Bronchial epithelial cell (primary cell): ENCODE measurements around the gene SLC4A5. TPM values are rescaled to one million over a fixed set of nuclear protein-coding genes. Genes with fewer than 3 reads are reported as not detected.

Source experiments
- DNase-seq: peaks from one replicate; pipeline ENCODE4 v3.0.0-alpha.2; 2010; ENCODE audit warnings: low read depth
- FAIRE-seq: peaks from 2 replicates; lab custom pipeline; 2011; peaks lifted over from hg19 to GRCh38; lab: Jason Lieb, UNC
- H3K27me3 ChIP-seq: 2 replicates; pipeline ENCODE4 v1.5.1; 2011; ENCODE audit warnings: low read length; ENCODE audit not compliant: control insufficient read depth, insufficient read depth
- H3K36me3 ChIP-seq: 2 replicates; pipeline ENCODE4 v1.5.1; 2011; ENCODE audit warnings: low read length; ENCODE audit not compliant: control insufficient read depth, insufficient read depth
- H3K4me3 ChIP-seq: 2 replicates; pipeline ENCODE4 v1.5.1; 2011; ENCODE audit warnings: mild to moderate bottlenecking, low read depth, low read length, control low read depth
- total RNA-seq: library from RNA; depleted of rRNA; stranded (reverse); fragments of >200 nt; gene quantifications from 2 replicates; pipeline ENCODE4 v1.2.1, GENCODE V29; 2014
- TF ChIP-seq, protein P1 (sequence below): IDR thresholded peaks from 2 replicates; pipeline ENCODE4 v1.5.1; 2011; ENCODE audit warnings: mild to moderate bottlenecking, moderate library complexity, low read length, control low read depth, inconsistent platforms; ENCODE audit not compliant: insufficient read depth, severe bottlenecking

The SLC4A5 gene
- total RNA-seq, 1 donor from 2014 or later = under 0.01 TPM

DNA sequence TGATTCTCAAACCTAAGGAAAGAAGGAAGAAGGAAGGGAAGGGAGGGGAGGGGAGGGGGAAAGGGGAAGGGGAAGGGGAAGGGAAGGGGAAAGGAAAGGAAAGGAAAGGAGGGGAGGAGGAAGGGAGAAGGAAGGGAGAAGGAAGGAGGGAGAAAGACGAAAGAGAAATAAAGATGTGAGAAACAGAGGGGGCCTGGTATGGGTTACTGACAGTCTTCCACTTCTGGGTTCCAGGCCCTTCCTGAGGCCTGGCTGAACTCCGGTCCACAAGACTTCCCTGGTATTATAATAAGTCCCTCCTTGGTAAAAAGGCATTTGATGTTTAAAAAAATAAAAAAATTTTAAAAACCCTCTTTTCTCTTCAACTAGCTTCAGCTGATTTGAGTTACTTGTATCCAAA, 17.4 kb downstream of the SLC4A5 start:
- H3K4me3 ChIP-seq = no peak overlapping the region
- H3K27me3 ChIP-seq = no peaks in the 10 kb centered on the region
- no peaks in the 10 kb centered on the region for H3K36me3 ChIP-seq
- DNase-seq (no peak), FAIRE-seq (no peak)
- TF ChIP-seq, protein P1, sequence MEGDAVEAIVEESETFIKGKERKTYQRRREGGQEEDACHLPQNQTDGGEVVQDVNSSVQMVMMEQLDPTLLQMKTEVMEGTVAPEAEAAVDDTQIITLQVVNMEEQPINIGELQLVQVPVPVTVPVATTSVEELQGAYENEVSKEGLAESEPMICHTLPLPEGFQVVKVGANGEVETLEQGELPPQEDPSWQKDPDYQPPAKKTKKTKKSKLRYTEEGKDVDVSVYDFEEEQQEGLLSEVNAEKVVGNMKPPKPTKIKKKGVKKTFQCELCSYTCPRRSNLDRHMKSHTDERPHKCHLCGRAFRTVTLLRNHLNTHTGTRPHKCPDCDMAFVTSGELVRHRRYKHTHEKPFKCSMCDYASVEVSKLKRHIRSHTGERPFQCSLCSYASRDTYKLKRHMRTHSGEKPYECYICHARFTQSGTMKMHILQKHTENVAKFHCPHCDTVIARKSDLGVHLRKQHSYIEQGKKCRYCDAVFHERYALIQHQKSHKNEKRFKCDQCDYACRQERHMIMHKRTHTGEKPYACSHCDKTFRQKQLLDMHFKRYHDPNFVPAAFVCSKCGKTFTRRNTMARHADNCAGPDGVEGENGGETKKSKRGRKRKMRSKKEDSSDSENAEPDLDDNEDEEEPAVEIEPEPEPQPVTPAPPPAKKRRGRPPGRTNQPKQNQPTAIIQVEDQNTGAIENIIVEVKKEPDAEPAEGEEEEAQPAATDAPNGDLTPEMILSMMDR = no peak

DNA sequence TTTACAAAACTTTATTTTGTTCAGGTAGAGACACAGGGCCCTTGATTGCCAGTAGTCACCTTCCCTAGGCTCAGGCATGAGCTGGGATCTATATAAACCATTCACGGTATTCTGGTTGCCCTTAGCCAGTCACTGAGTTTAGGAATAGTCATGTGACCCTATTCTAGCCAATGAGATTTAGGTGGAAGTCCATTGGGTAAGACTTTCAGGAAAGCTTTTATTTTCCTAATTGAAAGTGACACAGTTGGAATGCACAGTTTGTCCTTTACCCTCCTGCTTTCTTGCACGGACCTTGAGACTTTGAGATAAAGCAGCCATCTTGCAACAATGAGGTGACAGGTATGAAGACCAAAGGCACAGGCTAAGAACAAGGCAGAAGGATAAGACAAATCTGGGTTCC, 21.5 kb downstream of the SLC4A5 start:
- DNase-seq (no peak), FAIRE-seq (no peak)
- TF ChIP-seq, protein P1 = no peak
- H3K27me3 ChIP-seq = no peaks in the 10 kb centered on the region
- no peak overlapping the region for H3K4me3 ChIP-seq
- H3K36me3 ChIP-seq = no peaks in the 10 kb centered on the region

DNA sequence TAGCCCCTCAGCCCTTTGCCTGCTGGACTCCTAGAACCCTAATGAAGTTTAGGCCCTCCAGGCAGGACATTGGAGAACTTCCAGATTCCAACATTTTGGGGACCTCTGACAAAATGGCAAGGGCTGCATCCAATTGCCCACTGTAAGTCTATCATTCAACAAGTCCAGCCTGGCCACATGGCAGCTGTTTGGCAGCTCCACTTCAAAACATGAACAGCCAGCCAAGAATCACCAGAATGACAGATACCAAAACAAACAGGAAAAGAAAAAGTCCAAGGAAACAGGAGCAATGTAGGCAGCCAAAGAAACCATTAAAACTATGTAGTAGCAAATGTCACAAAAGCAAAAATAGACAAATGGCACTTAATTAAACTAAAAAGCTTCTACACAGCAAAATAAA, 25.5 kb downstream of the SLC4A5 start:
- no peak for DNase-seq
- Histone ChIP-seq H3K36me3 (no peaks in the 10 kb centered on the region), H3K4me3 (no peak overlapping the region), H3K27me3 (peaks cover 2% of the 10 kb centered on the region)
- TF ChIP-seq, protein P1 = no peak
- FAIRE-seq = no peak

DNA sequence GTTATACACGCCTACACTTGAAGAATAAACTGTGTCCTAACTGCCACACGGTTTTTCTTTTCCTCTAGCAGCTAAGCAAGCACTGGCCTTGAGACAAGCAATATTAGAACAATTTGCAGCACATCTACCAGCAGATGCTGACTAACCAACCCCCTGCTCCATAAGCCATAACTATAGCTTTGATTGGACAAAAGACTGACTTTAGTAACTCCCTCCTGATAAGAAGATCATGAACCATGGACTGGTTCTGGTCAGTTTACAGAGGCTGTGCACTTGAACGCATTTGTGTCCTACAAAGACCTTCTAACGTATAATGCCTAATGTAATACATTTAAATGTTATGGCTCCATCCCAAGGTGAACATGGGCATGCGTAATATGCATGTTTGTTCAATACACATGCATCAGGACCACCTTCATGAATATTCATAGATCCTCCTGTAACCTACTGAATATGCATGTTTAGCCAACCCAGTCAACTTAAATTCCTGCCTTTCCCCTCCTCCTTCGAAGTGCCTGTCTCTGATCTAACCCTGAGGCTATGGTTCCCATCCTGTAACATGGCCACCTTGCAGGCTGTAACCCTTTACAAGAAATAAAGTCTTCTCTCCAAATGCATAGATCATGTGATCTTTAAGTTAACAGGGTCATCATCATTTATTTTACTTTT, 26.5 kb downstream of the SLC4A5 start:
- DNase-seq (no peak), FAIRE-seq (no peak)
- H3K27me3 ChIP-seq = peaks cover 2% of the 10 kb centered on the region
- no peaks in the 10 kb centered on the region for H3K36me3 ChIP-seq
- TF ChIP-seq, protein P1 = no peak
- no peak overlapping the region for H3K4me3 ChIP-seq

DNA sequence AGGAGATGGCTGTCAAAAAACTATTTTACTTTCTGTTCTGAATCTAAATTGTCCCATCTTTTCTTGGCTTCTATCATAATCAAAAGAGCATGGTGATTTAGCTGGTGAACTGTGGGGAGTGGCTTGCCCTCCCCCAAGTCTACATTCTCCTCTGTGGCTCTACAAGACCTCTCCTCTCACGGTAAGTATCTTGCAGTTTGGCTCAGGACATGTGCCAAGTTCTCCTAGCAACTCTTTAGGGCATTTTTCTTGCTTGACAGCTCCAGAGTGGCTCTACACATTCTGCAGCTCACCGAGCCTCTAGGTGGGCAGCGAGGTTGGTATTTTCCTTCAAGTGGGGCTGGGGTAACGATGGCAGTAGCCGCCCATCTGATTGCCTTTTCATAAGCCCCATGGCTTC, 29.1 kb downstream of the SLC4A5 start:
- DNase-seq (no peak), FAIRE-seq (no peak)
- peaks cover 2% of the 10 kb centered on the region for H3K27me3 ChIP-seq
- H3K4me3 ChIP-seq = no peak overlapping the region
- H3K36me3 ChIP-seq = no peaks in the 10 kb centered on the region
- TF ChIP-seq, protein P1 = no peak

DNA sequence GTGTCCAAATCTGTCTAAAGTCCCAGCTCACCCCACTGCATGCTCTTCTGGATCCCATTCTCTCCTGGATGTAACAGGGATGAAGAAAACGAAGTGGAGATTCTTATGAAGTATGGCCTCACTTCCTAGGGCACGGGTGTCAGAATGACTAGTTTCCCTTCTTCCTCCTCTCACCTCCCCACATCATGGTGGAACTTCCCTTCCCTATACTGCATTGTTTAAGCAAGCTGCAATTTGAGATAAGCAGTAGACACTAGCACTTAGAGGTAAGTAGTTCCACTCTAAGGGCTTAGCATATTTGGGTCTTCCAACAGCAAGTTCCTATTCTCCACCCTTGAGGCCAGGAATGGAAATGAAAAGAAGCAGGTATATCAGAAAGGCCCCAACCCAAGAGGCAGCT, 29.7 kb downstream of the SLC4A5 start:
- Histone ChIP-seq H3K36me3 (no peaks in the 10 kb centered on the region), H3K27me3 (peaks cover 2% of the 10 kb centered on the region), H3K4me3 (no peak overlapping the region)
- DNase-seq (no peak), FAIRE-seq (no peak)
- TF ChIP-seq, protein P1 = no peak
